Lower leg skin (tissue), 4 donors: ENCODE measurements around the gene IER3. TPM values are rescaled to one million over a fixed set of nuclear protein-coding genes. Genes with fewer than 3 reads are reported as not detected.

ENCODE experiments used
- DNase-seq, 2 donors: peaks; one replicate each; pipeline ENCODE4 v3.0.0-alpha.2; 2019; ENCODE audit warnings: low spot score in 2 of 2
- H3K4me3 ChIP-seq: fragments of 200-600 bp; sonication (generic); 2 replicates; pipeline ENCODE4 v1.5.1; 2017; ENCODE audit warnings: mild to moderate bottlenecking, low read depth; ENCODE audit not compliant: poor library complexity, severe bottlenecking
- POLR2A ChIP-seq, 2 donors: fragments of 450-650 bp; IDR thresholded peaks; one replicate each; pipeline ENCODE4 v1.6.1; 2016 to 2017; ENCODE audit warnings: antibody characterized with exemption in 2 of 2, mild to moderate bottlenecking in 1 of 2, moderate library complexity in 1 of 2
- WGBS, 2 donors: methylation state at CpG; one replicate each; pipeline ENCODE4 v1.1.5; 2018; 5-methylcytosine and 5-hydroxymethylcytosine counted together
- intact Hi-C: fragments of 100-400 bp; cut with DNase I; formaldehyde crosslinking; loops from one replicate; pipeline ENCODE4 v1.15.0; 2023; ENCODE audit warnings: low total_unique reads
- total RNA-seq, 4 donors: library from RNA; depleted of rRNA; stranded (reverse); fragments of >200 nt; gene quantifications; one replicate each; pipeline ENCODE4 v1.1.0, GENCODE V29; 2016
- TF ChIP-seq, protein P1 (sequence below), 3 donors: fragments of 450-650 bp; IDR thresholded peaks; one replicate each; pipeline ENCODE4 v1.5.1; 2016; ENCODE audit warnings: antibody characterized with exemption in 3 of 3, mild to moderate bottlenecking in 3 of 3, moderate library complexity in 2 of 3

Gene IER3
- total RNA-seq: 10 to 100 TPM; 20.9 to 56.5 (median 33.3) TPM

DNA sequence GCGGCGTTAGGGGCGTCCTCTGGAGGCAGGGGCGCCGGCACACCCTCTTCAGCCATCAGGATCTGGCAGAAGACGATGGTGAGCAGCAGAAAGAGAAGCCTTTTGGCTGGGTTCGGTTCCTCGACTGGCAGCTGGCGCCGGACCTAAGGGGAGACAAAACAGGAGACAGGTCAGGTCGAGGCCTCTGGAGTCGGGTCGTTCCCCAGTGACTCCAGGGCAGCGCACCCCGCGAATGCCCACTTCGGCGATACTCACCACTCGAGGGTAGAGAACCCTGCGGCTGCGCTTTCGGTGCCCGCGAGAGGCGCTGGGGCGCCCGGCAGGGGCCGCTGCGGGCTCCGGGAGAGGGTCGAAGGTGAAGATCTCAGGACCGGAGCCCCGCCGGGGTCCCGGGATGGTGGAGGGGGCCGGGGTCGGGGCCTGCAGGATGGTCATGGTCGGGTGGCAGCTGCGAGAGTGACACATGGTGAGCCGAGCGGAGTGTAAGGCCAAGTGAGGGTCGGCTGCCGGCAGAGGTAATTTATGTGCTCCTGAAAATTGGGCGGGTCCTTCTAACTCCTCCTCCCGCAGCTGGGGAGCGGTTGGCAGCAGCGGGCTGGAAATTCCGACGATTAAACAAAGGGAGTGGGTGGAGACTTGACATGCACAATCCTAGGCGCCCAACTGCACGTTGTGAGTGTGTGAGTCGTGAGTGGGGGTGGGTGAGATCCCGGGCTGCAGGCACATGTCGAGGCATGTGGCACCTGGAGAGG, at the start of gene IER3:
IER3 (minus strand) TSS at position 494 of the 752 bp plus-strand sequence; CDS start at position 465, 29 bp downstream.
- 1% methylated on average over 47 to 53 of the region's 54 CpGs for WGBS, 2 donors
- DNase-seq: peak; percentile 89 to 97
- intact Hi-C loops: loop anchor here (10.0 kb wide), 2 partner anchors 71 to 131 kb away; no protein-coding TSS in a partner anchor
- peak in 1 of 2 donors; percentile 40 for TF ChIP-seq POLR2A (IDR thresholded peaks at IDR 0.05)
- TF ChIP-seq, protein P1, sequence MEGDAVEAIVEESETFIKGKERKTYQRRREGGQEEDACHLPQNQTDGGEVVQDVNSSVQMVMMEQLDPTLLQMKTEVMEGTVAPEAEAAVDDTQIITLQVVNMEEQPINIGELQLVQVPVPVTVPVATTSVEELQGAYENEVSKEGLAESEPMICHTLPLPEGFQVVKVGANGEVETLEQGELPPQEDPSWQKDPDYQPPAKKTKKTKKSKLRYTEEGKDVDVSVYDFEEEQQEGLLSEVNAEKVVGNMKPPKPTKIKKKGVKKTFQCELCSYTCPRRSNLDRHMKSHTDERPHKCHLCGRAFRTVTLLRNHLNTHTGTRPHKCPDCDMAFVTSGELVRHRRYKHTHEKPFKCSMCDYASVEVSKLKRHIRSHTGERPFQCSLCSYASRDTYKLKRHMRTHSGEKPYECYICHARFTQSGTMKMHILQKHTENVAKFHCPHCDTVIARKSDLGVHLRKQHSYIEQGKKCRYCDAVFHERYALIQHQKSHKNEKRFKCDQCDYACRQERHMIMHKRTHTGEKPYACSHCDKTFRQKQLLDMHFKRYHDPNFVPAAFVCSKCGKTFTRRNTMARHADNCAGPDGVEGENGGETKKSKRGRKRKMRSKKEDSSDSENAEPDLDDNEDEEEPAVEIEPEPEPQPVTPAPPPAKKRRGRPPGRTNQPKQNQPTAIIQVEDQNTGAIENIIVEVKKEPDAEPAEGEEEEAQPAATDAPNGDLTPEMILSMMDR (IDR thresholded peaks at IDR 0.05): no peak
- peak within 1 kb of the TSS; percentile 41 for H3K4me3 ChIP-seq

DNA sequence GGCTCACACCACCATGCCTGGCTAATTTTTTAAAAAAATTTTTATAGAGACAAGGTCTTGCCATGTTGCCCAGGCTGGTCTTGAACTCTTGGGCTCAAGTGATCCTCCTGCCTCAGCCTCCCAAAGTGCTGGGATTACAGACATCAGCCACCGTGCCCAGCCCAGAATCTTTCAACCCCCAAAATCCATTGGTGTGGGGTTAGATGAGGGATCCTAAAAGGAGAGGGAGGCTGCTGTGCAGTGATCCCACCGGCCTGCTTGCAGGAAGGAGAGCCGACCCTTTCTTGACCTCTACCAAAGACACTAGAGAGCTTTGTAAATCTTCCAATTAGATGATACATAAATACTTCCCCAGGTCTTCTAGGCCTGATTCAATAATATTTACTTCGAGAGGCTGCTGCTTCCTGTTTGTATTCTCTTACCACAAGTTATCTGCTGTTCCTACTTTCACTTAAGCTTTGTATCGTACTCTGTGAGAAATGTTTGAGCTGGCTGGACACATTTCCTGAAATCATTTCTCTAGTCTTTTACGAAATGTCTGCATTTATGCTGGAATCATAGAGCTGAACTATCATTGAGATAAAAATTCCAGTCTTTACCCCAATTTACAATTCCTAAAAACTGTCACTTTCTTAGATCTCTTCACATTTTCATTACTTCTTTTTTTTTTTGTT, 49.3 kb upstream of the IER3 start:
- 60 to 66% methylated on average over 6 of the region's 6 CpGs for WGBS, 2 donors
- no peak overlapping the region for H3K4me3 ChIP-seq
- TF ChIP-seq, protein P1 (IDR thresholded peaks at IDR 0.05): no peak
- no peak for TF ChIP-seq POLR2A (IDR thresholded peaks at IDR 0.05)
- no peak for DNase-seq
- intact Hi-C loops: no loop called here

DNA sequence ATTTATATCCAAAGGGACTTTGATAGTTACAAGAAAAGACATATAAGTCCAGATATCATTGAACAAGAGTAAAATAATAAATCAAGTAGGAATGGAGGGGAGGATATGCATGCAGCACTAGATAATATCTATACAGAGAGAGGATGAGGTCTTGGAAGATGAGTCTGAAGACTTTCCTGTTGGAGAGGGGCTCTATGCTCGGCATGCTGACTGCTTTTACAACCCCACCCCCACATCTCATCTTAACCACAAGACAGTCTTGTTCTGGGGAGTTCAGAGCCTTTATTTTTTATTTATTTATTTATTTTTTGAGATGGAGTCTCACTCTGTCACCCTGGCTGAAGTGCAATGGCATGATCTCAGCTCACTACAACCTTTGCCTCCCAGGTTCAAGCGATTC, 48.4 kb upstream of the IER3 start:
- 82 to 86% methylated on average over 2 of the region's 2 CpGs for WGBS, 2 donors
- no peak for DNase-seq
- intact Hi-C loops: no loop called here
- TF ChIP-seq, protein P1 (IDR thresholded peaks at IDR 0.05): no peak
- TF ChIP-seq POLR2A (IDR thresholded peaks at IDR 0.05): no peak
- no peak overlapping the region for H3K4me3 ChIP-seq

- intact Hi-C loops: no loop called here
- no peak for DNase-seq
- H3K4me3 ChIP-seq: no peak overlapping the region
- TF ChIP-seq, protein P1 (IDR thresholded peaks at IDR 0.05): no peak
- TF ChIP-seq POLR2A (IDR thresholded peaks at IDR 0.05): no peak
- WGBS, 2 donors: 80 to 86% methylated on average over 4 of the region's 4 CpGs
Observed at GRCh38 chr6:30790724-30791383, 46.5 kb upstream of the IER3 start.

GRCh38 chr6:30789606-30790005, 45.3 kb upstream of the IER3 start:
- H3K4me3 ChIP-seq: no peak overlapping the region
- WGBS, 2 donors: 0% methylated on average over 1 of the region's 1 CpG
- TF ChIP-seq POLR2A (IDR thresholded peaks at IDR 0.05): no peak
- TF ChIP-seq, protein P1 (IDR thresholded peaks at IDR 0.05): no peak
- intact Hi-C loops: no loop called here
- no peak for DNase-seq
